Small intestine (tissue), 7 donors: ENCODE measurements around the gene FAM117A. TPM values are rescaled to one million over a fixed set of nuclear protein-coding genes. Genes with fewer than 3 reads are reported as not detected.
A peak's percentile ranks its signal among the peaks of the same experiment; 100 is the strongest.
"Not testable (repeated sequence)": the region's sequence is repeated elsewhere in the genome, so short reads cannot be mapped to it uniquely, and the experiment has no call there.

Source experiments
- DNase-seq, 2 donors: peaks; one replicate each; pipeline versions ENCODE4 v3.0.0 to v3.0.0-alpha.2; 2013
- FAIRE-seq: peaks from 2 replicates; lab custom pipeline; 2012; peaks lifted over from hg19 to GRCh38; lab: Jason Lieb, UNC
- H3K27ac ChIP-seq, 3 donors: one replicate each; pipeline ENCODE4 v1.5.1; 2013; ENCODE audit warnings: low read length in 2 of 3, mild to moderate bottlenecking in 2 of 3, control low read depth in 1 of 3, inconsistent platforms in 1 of 3, low read depth in 1 of 3, moderate library complexity in 1 of 3
- H3K27me3 ChIP-seq, 3 donors: one replicate each; pipeline ENCODE4 v1.6.1; 2013; ENCODE audit warnings: low read length in 3 of 3, inconsistent platforms in 1 of 3; ENCODE audit not compliant: control insufficient read depth in 3 of 3, insufficient read depth in 3 of 3
- H3K36me3 ChIP-seq, 3 donors: one replicate each; pipeline ENCODE4 v1.6.1; 2013; ENCODE audit warnings: low read length in 3 of 3, inconsistent platforms in 1 of 3, low read depth in 1 of 3, mild to moderate bottlenecking in 1 of 3, moderate library complexity in 1 of 3; ENCODE audit not compliant: control insufficient read depth in 3 of 3, insufficient read depth in 2 of 3
- H3K4me1 ChIP-seq, 3 donors: one replicate each; pipeline ENCODE4 v1.6.1; 2013; ENCODE audit warnings: low read length in 2 of 3, inconsistent platforms in 1 of 3, low read depth in 1 of 3, mild to moderate bottlenecking in 1 of 3, moderate library complexity in 1 of 3; ENCODE audit not compliant: control insufficient read depth in 3 of 3, insufficient read depth in 2 of 3
- H3K4me3 ChIP-seq, 3 donors: one replicate each; pipeline ENCODE4 v1.5.1; 2013; ENCODE audit warnings: low read length in 3 of 3, control low read depth in 1 of 3, inconsistent platforms in 1 of 3, low read depth in 1 of 3, mild to moderate bottlenecking in 1 of 3, moderate library complexity in 1 of 3
- H3K9me3 ChIP-seq, 2 donors: one replicate each; pipeline ENCODE4 v1.6.1; 2013; ENCODE audit warnings: low read depth in 1 of 2, low read length in 1 of 2; ENCODE audit not compliant: control insufficient read depth in 2 of 2, insufficient read depth in 1 of 2
- WGBS, 3 donors: extraction: QIAGEN DNeasy Blood & Tissue Kit; methylation state at CpG; one replicate each; pipeline ENCODE4 v1.1.7; 2013; 5-methylcytosine and 5-hydroxymethylcytosine counted together
- polyA plus RNA-seq, 4 donors: library from polyadenylated mRNA; stranded (reverse) in 3 of 4; unstranded in 1 of 4; fragments of 200-250 nt in 3 of 4; fragments of 120-200 nt in 1 of 4; gene quantifications; one replicate each; pipeline versions ENCODE4 v1.2.1 to v1.2.3, GENCODE V29; 2013
- donor health status: healthy with polysubstance abuse.
- donor health status: control.
- donor health status: control.
- donor health status: Bipolar disorder and iron deficiency.
- donor health status: healthy.

FAM117A gene
- polyA plus RNA-seq, 4 donors, result 2.9 to 9.4 (median 7.2) TPM

DNA sequence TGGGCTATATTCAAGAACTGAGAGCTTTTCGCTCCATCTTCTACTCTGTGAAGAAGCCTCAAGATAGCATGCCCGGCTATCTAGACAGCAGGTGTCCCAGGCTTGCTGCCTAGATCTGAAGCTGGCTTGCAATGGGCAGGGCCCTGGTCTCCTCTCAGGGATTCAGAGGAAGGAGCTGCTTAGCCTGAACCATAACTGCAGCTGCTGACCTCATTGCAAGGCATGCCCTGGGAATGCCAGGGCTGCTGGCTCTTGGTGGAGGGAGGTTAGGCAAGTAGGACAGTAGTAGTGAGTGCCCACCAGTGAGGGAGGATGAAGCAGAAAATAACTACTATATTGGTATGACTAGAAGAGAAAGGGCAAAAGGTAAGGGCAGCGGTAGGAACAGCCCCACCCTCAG, 34.9 kb downstream of the FAM117A start:
- WGBS, 3 donors, result 88 to 95% (median 89%) methylated on average over 3 of the region's 3 CpGs
- no peak for DNase-seq
- Histone ChIP-seq H3K4me1 (no peaks in the 10 kb centered on the region), H3K27ac (no peak overlapping the region), H3K9me3 (peaks cover 0 to 5% of the 10 kb centered on the region in 2 donors), H3K27me3 (no peaks in the 10 kb centered on the region), H3K4me3 (no peak overlapping the region), H3K36me3 (peaks cover 0 to 22% (median 2%) of the 10 kb centered on the region in 3 donors)
- FAIRE-seq, result no peak

DNA sequence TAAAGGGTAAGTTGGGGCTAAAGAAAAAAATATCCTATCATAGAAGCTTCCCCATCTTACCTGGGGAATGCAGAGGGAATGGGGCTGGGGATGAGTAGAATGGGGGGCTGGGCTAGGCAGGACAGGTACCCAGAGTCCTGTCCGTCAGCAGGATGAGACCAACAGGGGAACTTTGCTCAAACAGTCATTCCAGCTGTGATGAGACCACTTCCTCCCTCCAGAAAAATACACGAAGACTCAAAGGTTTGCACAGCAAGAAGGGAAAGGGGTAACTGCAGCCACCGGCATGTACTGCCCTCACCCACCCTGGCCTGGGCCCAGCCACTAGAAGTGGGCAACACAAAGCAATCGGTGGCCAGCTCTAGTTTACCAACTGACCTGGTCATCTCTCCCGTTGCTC, 35.5 kb downstream of the FAM117A start:
- H3K9me3 ChIP-seq, result peaks cover 0 to 5% of the 10 kb centered on the region in 2 donors
- DNase-seq (no peak), FAIRE-seq (no peak)
- no peak overlapping the region for H3K4me3 ChIP-seq
- no peaks in the 10 kb centered on the region for H3K27me3 ChIP-seq
- H3K27ac ChIP-seq, result no peak overlapping the region
- peaks cover 0 to 25% (median 2%) of the 10 kb centered on the region in 3 donors for H3K36me3 ChIP-seq
- 72 to 87% (median 87%) methylated on average over 4 to 5 of the region's 5 CpGs for WGBS, 3 donors
- H3K4me1 ChIP-seq, result no peaks in the 10 kb centered on the region

DNA sequence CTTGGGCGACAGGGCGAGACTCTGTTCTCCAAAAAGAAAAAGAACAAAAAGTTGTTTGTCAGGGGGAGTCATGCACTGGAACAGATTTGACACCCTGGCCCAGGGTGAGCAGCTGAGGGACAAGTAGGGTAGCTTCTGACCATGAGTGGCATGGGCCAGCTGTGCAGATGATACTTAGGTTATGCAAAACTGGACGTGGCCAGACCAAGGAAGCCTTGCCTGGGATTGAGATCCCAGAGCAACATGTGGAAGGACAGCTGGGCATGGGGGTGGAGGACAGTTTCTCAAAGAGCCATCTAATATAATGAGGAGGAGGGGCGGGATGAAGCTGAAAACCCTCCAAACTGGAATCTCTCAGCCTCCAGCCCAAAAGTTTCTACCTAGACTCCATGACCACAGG, 36.6 kb downstream of the FAM117A start:
- Histone ChIP-seq H3K36me3 (peaks cover 0 to 27% (median 2%) of the 10 kb centered on the region in 3 donors), H3K9me3 (peaks cover 0 to 5% of the 10 kb centered on the region in 2 donors), H3K27me3 (no peaks in the 10 kb centered on the region), H3K27ac (peak overlapping the region in 1 of 3 donors; percentile 4), H3K4me1 (peaks cover 0 to 4% (median 0%) of the 10 kb centered on the region in 3 donors), H3K4me3 (no peak overlapping the region)
- FAIRE-seq (no peak), DNase-seq (no peak)
- 82 to 88% (median 88%) methylated on average over 4 of the region's 4 CpGs for WGBS, 3 donors

DNA sequence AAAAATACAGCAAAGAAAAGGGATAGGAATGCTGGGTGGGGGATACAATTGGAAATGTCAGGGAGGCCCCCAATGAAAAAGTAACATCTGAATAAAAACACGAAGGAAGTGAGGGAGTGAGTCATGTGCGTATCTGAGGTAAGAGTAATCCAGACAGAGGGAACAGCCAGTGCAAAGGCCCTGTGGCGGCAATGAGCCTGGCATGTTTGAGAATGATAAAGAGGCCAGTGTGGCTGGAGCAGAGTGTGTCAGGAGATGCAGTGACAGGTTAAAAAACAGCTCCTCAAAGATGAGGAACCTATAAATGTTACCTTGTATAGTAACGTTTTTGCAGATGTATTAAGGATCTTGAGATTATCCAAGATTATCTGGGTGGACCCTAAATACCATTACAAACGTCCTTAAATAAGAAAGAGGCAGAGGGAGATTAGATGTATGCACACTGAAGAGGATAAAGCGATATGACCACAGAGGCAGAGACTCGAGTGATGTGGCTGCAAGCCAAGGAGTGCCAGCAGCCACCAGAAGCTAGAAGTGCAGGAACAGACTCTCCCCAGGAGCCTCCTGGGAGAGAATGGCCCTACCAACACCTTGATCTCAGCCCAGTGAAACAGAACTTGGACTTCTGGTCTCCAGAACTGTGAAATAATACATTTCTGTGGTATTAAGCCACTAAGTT, 38.3 kb downstream of the FAM117A start:
- Histone ChIP-seq H3K9me3 (peaks cover 0 to 5% of the 10 kb centered on the region in 2 donors), H3K4me1 (peaks cover 0 to 4% (median 0%) of the 10 kb centered on the region in 3 donors), H3K27ac (no peak overlapping the region), H3K27me3 (no peaks in the 10 kb centered on the region), H3K4me3 (no peak overlapping the region), H3K36me3 (peaks cover 0 to 34% (median 2%) of the 10 kb centered on the region in 3 donors)
- DNase-seq, result no peak
- WGBS, 3 donors, result 83 to 89% (median 86%) methylated on average over 7 of the region's 7 CpGs
- no peak for FAIRE-seq

DNA sequence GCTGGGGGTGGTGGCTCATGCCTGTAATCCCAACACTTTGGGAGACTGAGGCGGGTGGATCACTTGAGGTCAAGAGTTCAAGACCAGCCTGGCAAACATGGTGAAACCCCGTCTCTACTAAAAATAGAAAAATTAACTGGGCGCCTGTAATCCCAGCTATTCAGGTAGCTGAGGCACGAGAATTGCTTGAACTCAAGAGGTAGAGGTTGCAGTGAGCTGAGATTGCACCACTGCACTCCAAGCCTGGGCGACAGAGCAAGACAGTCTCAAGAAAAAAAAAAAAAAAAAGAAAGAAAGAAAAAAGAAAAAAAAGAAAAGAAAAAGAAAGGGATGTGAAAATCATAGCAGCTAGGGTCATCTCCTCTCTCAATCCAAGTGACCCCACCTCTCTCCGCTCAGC, 39.4 kb downstream of the FAM117A start:
- H3K27ac ChIP-seq, H3K4me1 ChIP-seq, H3K4me3 ChIP-seq, H3K27me3 ChIP-seq, FAIRE-seq, H3K9me3 ChIP-seq, DNase-seq: not testable (repeated sequence)
- WGBS, 3 donors, result 87 to 93% (median 92%) methylated on average over 6 of the region's 6 CpGs
- H3K36me3 ChIP-seq, result peaks cover 2 to 38% (median 6%) of the 10 kb centered on the region in 3 donors

DNA sequence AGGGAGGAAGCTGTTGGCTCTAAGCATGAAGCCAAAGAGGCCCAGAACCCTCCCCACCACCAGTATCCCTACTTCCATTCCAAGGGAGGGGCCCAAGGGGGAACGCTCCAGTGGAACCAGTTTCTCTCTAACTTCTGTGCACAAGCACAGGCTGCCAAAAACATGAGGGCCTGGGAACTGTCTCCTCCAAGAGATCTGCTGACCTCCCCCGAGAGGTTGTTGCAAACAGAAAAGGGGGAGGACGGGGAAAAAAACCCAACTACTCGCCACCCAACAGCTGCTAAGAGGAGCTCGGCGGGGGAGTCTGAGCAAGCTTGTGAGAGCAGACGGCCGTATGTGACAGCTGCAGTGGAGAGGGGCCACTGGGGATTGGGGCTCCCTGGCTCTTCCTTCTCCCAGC, 40.5 kb downstream of the FAM117A start:
- Histone ChIP-seq H3K27me3 (no peaks in the 10 kb centered on the region), H3K4me1 (peaks cover 0 to 4% (median 0%) of the 10 kb centered on the region in 3 donors), H3K4me3 (no peak overlapping the region), H3K36me3 (peaks cover 2 to 44% (median 6%) of the 10 kb centered on the region in 3 donors), H3K9me3 (peaks cover 0 to 5% of the 10 kb centered on the region in 2 donors), H3K27ac (peak overlapping the region in 2 of 3 donors; percentile 65 to 66)
- WGBS, 3 donors, result 64 to 88% (median 85%) methylated on average over 8 of the region's 8 CpGs
- FAIRE-seq (no peak), DNase-seq (peak in 1 of 2 donors; percentile 31)

DNA sequence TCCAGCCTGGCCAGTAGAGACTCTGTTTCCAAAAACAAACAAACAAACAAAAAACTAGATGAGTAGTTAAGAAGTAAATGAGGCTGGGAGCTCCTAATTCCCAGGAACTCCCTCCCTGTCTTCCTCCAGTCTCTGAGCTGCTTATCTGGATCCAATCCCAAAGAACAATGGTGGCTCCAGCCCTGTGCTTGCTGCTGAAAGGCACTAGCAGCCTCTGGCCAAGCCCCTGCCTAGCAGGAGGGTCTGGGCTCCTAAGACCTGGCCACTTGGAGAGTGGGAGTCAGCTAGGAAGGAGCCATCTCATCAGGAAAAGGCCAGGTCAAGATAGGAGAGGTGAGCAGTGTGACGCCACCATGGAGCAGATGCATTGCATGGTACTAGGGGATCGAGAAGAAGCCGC, 41.9 kb downstream of the FAM117A start:
- no peak overlapping the region for H3K4me3 ChIP-seq
- H3K27ac ChIP-seq, result peak overlapping the region in 1 of 3 donors; percentile 66
- no peaks in the 10 kb centered on the region for H3K27me3 ChIP-seq
- H3K4me1 ChIP-seq, result peaks cover 0 to 4% (median 0%) of the 10 kb centered on the region in 3 donors
- WGBS, 3 donors, result 90 to 96% (median 95%) methylated on average over 3 of the region's 3 CpGs
- peaks cover 6 to 49% (median 6%) of the 10 kb centered on the region in 3 donors for H3K36me3 ChIP-seq
- peaks cover 0 to 5% of the 10 kb centered on the region in 2 donors for H3K9me3 ChIP-seq
- DNase-seq (no peak), FAIRE-seq (no peak)

DNA sequence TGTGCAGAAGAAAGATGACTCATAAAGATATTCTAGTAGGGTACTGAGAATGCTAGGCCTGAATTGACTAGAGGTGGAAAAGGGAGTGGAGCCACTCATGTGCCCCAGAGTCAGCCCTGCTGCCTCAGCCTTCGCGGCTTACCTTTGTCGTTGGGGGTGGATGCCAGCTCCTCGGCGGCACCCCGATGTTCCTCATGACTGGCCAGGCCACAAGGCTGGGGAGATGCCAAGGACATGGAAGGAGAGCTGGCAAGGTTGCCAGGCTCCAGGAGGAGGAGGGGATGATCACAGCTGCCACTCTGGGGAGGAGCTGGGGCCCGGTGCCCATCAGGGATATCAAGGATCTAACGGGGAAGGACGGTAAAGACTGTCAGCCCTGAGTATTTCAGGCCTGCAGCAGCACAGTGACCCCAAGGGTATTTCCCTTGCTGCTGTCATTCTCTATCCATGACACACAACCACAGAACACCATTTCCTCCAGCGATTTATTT, 46.5 kb downstream of the FAM117A start:
- H3K4me1 ChIP-seq, result no peaks in the 10 kb centered on the region
- H3K27ac ChIP-seq, result no peak overlapping the region
- DNase-seq (no peak), FAIRE-seq (no peak)
- H3K36me3 ChIP-seq, result peaks cover 7 to 59% (median 10%) of the 10 kb centered on the region in 3 donors
- H3K27me3 ChIP-seq, result no peaks in the 10 kb centered on the region
- H3K9me3 ChIP-seq, result no peaks in the 10 kb centered on the region
- WGBS, 3 donors, result 87 to 92% (median 88%) methylated on average over 10 of the region's 10 CpGs
- no peak overlapping the region for H3K4me3 ChIP-seq
